Glomerular visceral epithelial cell (primary cell): ENCODE measurements around the gene CTDSPL.

Experiments
- DNase-seq: peaks from one replicate; pipeline ENCODE4 v3.0.0-alpha.2; 2016; ENCODE audit errors: extremely low spot score

Gene CTDSPL

DNA sequence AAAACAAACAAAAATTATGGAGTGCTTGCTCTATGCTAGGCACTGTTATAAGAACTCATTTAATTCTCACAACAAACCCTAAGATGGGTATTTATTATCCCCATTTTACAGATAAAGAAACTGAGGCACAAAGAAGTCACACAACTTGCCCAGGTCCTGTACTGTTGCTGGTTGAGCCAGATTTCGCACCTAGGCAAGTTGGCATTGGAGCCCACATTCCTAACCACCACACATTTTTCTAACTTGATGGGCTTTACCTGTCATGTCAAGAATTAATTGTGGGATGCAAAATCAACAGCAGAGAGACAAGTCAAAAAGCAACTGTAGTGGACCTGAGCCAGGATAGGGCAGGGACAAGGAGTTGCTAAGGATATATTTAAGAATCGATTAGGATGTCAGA is 81.0 kb downstream of the CTDSPL start:
- DNase-seq, result no peak

- no peak for DNase-seq
Measured at GRCh38 chr3:37943126-37943525, 81.4 kb downstream of the CTDSPL start.

GRCh38 chr3:37943631-37944314 is 82.1 kb downstream of the CTDSPL start:
- DNase-seq, result no peak

DNA sequence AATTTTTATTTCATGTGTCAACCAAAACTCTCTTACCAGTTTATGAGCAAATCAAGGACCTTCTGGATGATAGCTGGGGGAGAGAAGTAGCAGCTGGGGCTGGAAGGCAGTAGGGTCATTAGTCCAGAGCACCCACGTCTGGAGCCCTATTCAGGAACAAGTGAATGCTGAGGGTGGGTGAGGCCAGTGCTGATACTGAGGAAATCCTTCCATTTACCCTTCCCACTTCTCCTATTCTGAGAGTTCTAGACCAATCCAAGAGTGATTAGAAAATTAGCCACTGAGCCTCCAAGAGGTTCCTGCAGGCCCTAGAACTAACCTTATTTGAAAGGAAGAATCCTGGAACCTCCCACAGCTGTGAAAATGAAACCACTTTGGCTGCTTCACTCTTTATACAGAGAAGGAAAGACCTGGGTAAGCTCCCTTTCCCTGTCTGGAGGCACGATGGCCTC is 82.7 kb downstream of the CTDSPL start:
- DNase-seq, result peak; percentile 24

GRCh38 chr3:37945156-37945806 is 83.6 kb downstream of the CTDSPL start:
- DNase-seq, result no peak

DNA sequence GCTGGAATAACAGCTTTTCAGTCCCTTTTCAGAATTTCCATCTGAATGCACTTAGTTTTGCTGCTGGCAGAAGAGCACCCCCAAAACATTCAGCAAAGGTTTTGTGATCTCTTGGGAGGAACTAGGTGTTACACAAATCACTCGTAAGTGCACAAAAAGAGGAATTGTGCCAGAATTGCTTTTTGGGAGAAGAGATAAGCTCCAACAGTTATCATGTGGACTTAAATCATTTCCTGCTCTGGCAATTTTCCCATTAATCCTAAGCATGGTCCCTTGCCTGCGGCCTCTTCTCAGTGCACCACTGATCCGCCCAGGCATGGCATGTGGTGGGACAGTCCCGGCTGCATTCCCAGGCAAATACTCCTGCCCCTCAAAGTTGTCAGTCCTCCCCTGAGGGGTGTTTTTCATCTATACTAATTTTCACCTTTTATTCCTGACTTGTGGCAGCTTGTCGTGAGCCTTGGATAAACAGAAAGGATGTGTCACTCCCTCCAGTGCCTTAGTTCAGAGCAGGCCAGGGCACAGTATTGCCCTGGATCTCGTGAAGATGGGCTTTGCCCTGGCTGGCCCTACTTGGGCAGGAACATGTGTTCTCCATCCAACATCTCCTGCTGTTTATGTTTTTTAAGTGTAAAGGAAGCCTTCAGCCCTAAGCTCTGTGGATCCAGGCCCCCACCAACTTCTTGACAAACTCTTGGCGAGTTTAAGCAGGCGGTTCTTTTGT is 84.3 kb downstream of the CTDSPL start:
- DNase-seq, result peak; percentile 73

DNA sequence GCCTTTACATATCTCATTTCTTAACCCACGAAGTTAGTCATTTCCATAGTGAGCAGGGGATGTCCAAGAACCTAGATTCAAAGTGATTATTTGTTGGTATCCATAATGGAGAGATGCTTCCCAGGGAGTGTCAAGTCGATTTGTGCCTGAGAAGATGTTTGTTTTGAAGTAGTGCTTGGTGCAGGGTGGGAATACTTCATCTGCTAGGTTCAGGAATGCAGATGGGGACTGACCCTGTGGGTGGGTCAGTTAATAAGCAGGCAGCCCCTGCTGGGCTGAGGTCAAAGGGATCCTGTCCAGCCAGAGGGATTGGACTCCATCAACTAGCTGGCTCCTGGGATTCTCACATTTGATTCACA is 84.8 kb downstream of the CTDSPL start:
- no peak for DNase-seq

GRCh38 chr3:37949866-37950265 is 88.2 kb downstream of the CTDSPL start:
- no peak for DNase-seq

DNA sequence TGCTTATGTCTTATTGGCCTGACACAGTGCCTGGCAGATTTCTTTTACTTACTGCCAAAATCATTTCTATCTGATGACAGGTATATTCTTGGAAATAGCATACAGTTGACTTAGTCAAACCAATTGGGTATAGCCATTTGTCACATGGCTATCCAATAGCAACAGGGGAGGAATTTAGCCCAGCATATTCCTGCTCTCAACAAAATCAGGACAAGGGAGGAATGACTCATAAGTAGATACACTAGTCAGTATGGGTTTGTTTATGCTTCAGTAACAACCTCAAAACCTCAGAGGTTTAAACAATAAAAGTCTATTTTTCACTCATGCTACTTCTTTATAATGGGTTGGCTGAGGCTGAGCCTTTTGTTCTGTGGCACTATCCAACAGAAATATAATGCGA is 90.9 kb downstream of the CTDSPL start:
- DNase-seq, result no peak

GRCh38 chr3:37953226-37953625 is 91.5 kb downstream of the CTDSPL start:
- no peak for DNase-seq

DNA sequence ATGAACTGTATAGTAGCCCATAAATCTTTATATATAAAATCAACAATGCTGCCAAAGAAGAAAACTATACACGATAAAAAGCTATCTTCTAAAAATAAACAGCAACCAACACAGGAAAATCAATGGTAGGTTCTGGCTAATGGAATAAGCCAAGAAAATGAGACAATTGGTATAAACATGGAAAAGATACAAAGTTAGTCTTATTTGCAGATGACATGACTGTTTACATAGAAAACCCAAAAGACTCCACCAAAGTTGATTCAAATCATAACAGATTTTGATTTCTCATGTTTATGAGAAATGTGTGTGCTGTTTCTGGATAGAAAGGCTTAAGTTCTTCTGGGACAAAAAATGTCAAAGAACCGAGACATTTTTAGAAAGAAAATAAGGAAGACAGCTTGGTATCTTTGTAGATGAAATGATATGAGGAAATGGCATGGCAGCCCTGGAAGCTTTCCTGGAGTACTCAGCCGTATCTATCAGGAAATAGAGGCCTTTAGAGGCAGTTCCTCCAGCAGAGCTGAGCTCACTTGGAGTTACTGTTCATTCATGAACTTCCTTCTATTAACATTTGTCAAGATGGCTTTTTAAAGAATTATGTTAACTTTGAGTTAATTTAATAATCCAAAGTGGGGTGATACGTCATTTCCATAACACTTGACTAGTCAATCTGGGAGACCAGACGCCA is 92.2 kb downstream of the CTDSPL start:
- no peak for DNase-seq

DNA sequence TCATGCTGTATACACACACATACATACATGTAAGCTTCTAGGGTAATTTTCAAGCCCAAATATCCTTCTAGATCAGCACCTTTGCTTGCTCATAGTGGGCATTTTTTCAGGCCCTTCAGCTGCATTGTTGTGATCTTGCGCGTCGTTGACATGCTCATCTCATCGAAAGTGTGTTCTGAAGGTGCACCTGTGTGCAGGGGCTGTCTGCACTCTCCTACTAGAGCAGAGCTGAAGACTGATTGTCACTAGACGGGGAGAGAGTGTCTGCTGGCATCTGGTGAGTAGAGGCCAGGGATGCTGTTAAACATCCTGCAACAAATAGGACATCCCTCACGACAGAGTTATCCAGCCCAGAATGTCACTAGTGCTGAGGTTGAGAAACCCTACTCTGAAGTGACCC is 93.2 kb downstream of the CTDSPL start:
- DNase-seq, result no peak

GRCh38 chr3:37955918-37956707 is 94.4 kb downstream of the CTDSPL start:
- DNase-seq, result no peak

DNA sequence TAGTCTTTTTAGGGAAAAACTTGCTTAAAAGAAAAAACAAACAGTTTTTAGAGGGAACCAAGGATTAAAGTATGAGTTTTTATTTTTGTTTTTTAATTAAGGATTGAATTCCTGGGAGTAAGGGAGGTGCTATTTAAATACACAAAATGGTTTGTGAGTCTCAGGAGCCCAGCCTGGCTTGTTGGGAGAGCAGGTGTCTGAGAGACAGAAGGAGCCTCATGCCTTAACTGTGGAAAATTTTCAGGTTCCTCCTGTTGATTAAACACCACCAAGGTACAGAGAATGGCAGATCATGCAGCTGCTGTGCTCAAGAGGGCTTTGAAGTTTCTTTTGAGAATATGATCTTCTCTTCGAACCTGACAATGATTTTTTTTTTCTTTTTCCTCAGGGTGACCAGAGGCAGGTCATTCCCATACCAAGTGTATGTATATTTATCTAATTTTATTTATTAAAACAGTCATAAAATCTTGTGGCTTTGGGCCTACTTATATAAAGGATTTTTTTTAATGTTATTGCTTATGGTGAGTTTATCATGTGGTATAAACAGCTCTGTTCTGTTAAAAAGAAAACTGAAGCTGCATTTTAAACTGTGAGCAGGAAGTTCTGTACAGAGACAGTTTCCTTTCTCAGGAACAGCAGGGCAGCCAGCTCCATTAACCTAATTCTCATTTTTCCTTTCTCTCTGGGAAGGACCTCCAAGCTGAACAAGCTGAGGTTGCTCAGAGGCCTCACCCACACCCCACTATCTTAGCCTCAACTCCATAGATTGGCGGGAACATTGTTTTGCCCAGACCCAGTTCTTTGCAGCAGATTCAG is 95.3 kb downstream of the CTDSPL start:
- DNase-seq, result no peak

- DNase-seq, result no peak
Measured at GRCh38 chr3:37957539-37957936, 95.9 kb downstream of the CTDSPL start.

DNA sequence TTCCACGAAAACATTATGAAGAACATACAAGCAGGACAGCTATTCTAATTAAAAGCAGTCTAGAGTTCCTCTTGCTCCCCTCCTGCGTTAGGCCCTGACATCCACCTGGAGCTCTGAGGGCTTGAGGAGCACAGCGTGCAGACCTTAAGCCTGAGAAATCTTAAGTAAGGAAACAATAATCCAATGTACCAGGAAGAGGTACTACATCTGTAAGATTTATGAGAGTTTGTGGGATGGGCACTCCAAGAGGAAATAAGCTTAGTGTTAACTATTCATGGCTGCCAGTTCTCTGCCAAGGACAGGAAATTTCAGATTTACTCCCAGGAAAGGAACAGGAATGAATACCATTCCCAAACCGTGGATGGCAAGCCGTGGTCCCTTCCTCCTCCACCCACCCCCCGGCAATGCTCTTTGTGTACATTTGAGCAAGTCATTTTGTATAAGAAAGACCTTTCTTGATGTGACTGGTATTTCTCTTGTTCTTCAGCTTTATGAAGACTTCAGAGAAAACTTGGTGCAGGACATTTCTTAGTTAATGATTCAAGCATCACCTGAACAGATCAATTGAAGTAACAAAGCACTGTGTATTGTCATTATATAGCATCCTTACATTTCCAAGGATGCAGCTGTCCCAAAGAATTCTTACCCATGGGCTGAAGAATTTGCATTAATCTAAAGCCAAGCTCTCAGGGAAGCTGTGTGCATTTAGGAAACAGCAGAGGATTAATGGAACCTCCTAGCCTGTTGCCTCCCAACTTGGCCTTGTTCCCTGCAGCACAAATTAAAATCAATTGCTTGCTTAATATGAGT is 100.1 kb downstream of the CTDSPL start:
- no peak for DNase-seq

DNA sequence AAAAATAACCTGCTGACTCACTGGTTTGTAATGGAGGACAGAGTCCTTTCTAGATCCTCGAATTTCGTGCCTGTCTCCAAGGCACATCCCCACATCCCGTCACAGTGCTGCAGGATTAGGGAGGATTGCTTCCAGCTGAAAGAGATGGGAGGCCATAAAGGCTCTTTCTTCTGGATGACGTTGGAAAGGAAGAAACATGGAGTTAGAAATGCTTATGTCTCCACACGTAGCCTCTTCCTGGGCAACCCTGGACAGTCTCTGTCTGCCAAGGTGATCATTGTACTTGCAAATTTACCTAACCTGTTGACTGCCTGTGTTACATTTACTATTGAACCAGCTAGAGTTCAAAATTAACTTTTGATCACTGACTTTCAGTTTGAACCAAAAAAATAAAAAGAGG is 101.3 kb downstream of the CTDSPL start:
- DNase-seq, result no peak

- peak; percentile 27 for DNase-seq
Measured at GRCh38 chr3:37963635-37964034, 102.0 kb downstream of the CTDSPL start.

DNA sequence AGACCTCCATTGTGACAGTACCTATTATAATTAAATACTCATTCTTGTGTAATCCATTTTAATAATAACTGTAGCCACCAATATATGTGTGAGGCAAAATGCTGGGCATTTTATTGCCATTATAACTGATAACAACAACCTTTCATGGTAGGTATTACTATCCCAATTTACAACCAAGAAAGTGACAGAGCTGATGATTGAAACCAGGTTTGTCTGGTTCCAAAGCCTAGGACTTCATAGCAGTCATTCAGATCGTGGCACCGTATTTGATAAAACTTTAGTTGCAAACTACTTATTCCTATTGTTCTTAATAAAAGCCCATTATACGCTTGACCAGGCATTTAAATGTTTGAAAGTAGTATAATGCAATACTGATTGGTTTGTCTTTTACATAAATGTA is 102.5 kb downstream of the CTDSPL start:
- no peak for DNase-seq

- peak; percentile 67 for DNase-seq
Measured at GRCh38 chr3:37964716-37965115, 103.0 kb downstream of the CTDSPL start.
